IPS-NIHi7 (cell line): ENCODE measurements around the gene PTPRM.

Experiments used
- DNase-seq: peaks from one replicate; pipeline ENCODE4 v3.0.0; 2012; ENCODE audit warnings: mixed read lengths; ENCODE audit errors: extremely low spot score

PTPRM gene

DNA sequence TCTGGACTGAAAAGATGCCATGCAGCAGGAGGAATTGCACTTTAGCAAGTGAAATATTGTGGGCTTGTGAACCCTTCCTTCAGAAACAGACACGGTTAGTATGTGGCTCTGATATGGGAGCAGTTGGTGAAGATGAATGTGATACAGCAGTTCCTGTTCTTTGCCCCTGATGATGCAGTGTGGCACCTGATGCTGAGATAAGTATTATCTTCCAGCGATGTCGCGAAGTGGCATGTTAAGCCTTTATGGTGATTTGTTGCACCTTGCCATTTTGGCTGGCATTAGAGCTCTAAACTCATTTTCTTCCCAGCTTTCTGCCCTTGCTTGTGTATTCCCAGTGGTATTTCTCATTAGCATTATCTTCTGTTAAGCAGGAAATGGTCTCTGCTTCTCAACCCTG is 600.6 kb downstream of the PTPRM start:
- no peak for DNase-seq

DNA sequence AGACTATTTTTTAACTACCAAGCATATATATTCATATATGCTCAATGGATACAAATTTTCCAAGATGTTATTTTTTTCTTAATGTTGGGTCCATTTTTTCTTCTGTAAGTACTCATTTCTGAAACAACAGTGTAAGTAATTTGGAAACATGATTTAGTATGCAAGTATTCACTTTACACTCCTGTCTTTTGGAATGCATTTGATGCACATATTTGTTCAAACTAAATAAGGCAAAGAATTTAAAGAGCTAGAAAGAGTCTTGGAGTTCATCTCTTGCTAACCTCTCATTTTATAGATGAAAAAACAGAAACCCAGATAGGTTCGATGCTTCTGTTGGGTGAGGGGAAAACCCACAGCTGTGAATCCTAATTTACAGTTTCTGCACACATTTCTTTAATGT is 602.6 kb downstream of the PTPRM start:
- no peak for DNase-seq

DNA sequence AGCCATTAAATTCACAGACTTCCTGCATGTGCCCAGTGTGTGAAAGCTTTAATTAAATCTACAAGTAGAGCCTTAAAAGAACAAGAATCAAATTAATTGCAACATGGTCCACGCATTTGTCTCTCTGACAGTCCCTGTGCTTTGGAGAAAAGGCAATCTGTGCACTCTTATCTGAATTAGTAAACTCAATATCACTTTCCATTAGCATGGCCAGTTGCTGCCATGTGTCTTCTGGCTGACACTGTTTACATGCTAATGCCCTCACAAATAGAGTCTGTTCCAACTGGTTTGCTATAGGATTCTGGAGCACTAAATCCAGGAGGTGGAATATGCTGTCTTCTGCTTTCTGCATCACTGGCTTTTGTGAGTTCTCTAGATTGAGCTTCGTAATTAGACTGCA is 607.7 kb downstream of the PTPRM start:
- DNase-seq = no peak

DNA sequence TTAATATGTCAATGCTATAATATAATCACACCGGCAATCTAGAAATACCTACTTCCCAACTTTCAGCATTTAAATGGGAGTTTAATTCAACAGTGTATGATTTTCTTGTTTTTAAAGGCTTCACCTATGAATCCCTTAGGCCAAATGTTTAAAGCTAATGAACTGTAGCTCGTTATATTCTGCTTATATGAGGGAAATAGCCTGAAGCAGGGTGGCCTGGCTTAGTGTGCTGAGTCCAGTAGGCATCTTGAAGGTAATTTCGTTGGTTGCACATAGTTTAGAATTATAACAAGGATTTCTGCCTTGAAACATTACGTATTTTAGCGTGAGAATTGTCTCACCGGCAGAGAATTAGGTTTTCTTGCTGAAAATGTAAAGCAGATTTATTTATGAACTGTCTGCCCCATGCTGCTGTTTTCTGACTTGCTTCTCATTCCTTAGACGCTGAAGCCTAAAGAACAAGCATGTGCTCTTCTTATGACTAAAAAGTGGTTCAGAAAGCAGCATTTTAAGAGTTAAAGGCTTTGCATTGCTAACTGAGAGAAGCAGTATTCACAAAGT is 608.5 kb downstream of the PTPRM start:
- no peak for DNase-seq

DNA sequence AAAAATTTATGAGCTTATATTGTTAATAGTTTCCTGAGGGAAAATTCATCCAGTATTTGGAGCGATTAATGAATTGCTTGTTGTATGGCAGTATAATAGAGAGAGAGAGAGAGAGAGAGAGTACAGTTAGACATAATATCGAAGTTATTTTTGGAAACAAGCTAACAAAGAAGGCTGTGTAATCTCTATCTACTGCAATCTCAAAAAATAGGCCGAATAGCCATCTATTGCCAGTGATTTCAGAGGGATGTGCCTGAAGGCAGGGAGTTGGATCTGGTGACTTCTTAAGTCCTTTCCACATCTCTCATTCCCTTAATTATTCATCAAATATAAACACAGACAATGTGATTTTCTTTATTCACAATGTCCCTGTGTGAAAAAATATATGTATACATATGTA is 609.0 kb downstream of the PTPRM start:
- no peak for DNase-seq

DNA sequence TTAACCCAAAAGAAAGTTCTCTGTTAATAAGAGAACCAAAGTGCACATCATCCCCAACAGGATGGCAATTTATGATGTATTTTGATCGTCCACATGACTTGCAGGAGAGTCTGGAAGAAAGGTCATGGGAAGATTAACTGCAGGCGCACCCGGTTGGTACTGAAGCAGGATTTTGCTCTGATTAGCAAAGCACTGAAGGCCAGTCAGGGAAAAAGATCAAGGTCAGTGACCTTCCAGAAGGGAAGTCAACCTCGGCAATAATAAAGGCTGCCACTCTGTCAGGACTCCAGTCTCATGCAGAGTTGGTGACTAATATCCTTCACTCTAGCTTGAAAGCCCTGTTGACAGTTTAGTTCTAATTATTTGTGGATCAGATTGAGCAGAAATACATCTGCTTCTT is 609.4 kb downstream of the PTPRM start:
- DNase-seq = peak; percentile 35

DNA sequence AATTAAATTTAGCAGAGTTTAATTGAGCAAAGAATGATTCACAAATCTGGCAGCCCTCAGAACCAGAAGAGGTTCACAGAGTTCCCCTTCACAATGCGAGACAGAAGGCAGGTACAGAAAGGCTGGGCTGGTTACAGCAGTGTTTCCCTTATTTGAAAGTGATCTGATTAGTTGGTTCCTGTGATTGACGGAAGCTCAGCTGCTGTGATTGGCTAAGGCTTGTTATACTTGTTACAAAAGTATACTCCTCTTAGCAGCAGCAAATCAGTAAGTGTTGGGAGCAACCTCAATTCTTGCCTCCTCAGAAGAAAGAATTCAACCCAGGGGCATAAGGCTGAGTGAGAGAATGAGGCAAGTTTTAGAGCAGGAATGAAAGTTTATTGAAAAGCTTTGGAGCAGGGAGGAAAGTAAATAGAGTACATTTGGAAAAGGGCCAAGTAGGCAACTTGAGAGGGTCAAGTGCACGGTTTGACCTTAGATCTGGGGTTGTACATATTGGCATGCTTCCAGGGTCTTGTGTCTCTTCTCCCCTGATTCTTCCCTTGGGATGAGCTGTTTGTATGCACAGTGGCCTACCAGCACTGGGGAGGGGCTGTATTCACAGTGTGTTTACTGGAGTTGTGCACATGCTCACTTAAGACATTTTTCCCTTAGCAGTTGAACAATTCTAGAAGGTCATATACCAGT is 610.4 kb downstream of the PTPRM start:
- DNase-seq = no peak

DNA sequence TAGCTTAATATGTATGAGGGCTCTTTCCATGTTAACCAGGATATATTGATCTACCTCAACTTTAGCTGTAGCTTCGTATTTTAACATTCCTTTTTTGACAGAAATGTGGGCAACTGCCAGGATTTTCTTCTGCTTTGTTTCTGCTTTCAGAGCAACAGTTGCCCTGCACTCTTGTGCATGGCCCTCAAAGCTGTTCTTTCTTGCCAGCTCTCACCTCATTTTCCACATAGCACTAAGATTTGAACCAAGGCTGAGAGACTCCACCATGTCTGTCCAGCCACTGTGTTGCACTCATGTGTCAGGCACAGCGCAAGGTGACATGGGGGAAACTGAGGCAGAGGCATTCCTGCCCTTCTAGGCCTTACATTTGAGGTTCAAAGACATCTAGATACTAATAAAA is 619.3 kb downstream of the PTPRM start:
- DNase-seq = no peak

DNA sequence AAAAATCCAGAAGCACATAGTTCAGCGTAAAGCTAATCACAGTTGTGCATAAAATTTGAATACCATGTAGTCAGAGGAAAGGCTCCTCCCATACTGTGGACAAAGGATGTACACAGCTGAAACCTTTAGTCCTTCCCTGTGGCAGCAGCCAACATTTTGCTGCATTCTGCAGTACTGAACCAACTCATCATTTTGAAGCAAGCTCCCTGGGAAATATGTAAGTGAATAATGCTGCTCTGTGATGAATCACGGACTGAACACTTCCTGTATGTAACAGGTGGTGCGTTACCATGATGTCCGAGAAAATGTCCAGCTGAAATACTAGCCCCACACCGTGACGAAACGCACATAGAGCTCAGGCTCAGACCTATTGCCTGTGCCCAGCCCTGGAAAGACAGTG is 621.1 kb downstream of the PTPRM start:
- DNase-seq = no peak

GRCh38 chr18:8190980-8191379 is 623.9 kb downstream of the PTPRM start:
- no peak for DNase-seq

DNA sequence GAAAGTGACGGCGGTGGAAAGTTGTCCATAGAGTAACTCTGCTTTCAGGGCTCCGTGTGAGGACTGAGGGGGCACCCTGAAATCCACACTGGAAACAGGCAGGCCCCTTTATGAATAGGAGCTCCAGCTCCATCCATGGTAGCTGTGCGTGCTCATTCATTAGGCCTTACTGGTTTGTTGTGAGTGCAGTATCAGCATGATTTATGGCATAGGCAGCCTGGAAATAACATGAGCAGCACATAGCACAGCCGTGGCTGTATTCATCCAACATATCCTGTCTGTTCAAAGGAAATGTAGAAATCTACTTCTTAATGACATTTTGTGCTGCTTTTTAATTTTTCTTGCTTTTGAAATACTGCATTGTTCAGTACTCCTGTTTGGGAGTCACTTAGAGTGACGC is 627.3 kb downstream of the PTPRM start:
- DNase-seq = no peak

GRCh38 chr18:8196238-8196637 is 629.1 kb downstream of the PTPRM start:
- no peak for DNase-seq

DNA sequence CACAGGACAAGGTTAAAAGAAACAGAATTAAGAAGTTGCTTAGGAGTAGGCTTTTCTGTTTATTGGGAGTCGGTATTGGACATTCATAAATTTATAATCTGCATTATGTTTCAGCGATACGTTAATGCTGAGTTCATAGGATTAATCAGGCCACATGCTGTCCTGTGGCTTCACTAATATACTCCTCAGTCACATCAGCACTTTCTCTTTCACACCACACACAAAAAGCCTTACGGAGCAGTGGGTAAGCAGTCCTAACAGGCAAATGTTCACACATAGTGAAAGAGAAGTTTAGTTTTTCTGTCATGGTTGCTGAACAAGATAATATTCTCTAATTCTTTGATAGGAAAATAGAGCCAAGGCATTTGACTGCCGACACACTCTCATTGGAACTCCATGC is 630.4 kb downstream of the PTPRM start:
- DNase-seq = no peak

- DNase-seq = no peak
These were observed 640.9 kb downstream of the PTPRM start for GRCh38 chr18:8207996-8208395.

GRCh38 chr18:8208716-8209115 is 641.6 kb downstream of the PTPRM start:
- peak; percentile 31 for DNase-seq

DNA sequence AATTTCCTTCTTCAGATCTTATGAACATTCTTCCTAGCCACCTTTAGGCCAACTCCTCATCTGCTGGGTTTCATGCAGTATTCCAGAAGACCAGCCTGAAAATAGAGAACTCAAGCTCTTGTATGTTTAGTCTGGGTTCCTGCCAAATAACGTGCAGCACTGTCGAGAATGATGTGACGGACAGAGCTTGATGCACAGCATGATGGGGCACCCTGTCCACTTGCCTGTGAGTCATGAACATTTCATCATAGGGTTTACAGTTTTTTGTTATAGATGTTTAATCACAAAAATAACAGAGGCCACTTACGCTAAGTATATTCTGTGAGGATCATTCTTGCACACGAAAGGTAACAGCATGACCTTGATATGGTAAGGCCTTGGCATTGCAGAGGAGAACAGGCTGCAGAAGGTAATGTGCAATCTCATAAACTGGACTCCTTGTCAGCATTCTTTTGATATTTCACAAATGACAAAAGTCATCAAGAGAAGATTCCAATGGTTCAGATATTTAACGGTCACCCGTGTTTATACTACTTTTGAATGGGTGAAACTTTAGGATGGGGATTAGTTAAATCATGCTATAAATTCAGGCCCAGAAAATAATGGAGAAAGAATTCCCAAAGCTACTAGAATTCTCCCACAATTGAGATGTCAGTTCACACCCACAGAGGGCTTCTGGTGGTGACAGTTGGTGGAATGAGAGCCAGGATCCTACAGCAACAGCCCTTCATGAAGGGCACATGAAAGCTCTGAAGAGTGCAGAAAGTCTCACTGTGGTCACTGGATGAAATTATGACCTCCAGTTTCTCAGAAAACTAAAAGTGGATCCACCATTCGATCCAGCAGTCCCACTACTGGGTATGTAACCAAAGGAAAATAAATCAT is 646.0 kb downstream of the PTPRM start:
- DNase-seq = no peak

- peak; percentile 28 for DNase-seq
These were observed 648.6 kb downstream of the PTPRM start for GRCh38 chr18:8215741-8216140.

DNA sequence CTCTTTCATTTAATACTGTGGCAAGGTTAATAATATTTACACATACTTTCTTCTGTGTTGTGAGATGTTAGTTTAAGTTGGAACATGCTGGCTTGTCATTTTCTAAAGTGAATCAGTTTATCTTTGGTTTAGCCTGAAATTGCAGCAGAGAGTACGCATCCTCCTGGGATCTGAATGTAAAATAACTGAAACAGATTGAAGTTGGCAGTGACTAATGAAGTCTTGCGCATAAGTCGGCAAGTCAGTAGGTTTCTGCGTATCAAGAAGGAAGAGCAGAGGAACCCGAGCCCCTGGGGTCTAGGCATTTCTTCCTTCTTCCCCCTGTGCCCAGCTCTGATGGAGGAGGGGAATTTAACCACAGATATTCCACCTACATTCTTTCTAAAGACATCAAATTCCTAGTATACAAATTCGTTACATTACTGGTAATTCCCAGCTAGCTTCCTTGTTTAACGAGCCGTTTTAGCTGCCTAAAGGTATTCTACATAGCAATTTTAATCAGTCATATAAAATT is 650.0 kb downstream of the PTPRM start:
- no peak for DNase-seq

DNA sequence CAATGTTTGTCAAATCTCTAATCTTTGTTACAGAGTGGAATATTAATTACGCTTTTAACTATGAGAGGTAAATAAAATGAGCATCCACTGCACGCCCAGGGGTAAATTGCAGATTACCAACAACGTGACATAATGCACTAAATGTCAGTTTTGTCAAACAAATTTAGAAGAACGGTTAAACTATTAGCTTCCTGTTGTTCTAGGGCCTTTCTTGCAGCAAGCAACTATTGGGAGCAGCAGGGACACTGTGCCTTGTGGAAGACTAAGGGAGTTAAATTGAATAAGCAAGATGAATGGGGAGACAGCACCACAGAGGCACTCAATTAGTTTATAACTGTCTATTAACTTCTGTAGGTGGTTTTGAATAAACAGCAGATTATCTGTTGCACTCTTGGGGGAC is 651.1 kb downstream of the PTPRM start:
- DNase-seq = no peak

- no peak for DNase-seq
These were observed 654.3 kb downstream of the PTPRM start for GRCh38 chr18:8221452-8221851.

DNA sequence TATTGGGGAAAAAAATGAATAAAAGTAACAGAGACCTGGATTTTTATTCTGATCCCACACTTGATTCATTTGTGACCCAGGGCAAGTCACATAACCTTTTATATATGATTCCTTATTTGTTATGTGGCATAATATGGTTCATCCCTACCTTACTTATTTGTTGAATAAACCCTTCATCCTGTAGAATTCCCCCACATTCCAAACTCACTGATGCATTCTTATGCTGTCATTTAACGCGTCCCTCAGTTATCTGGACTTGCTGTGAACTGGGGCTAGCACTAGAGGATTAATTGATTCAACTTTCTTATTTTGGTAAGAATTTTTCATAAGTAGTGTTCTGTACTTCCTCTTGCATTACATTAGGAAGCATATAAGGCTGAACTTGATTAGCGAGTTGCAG is 657.5 kb downstream of the PTPRM start:
- no peak for DNase-seq

GRCh38 chr18:8229040-8229439 is 661.9 kb downstream of the PTPRM start:
- DNase-seq = no peak

DNA sequence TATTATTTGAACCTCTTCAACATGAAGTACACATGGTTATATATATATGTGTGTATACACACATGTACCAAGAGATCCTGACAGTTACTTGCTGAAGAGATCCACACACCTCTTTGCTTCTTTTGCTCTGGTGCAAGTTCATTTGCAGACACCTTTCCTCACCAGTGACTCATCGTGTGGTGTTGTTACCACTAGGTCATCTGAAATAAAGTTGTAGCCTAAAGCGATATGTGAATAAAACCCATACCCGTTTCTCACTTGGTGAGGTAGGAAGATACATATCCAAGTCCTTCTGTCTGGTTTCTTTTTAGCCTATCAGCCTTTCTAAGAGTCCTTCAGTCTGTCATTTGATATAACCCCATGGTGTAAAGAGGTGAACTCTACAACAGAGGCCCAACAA is 662.7 kb downstream of the PTPRM start:
- no peak for DNase-seq
